ENCODE results near the gene BTBD19.
"Not testable (repeated sequence)": the region's sequence is repeated elsewhere in the genome, so short reads cannot be mapped to it uniquely, and the experiment has no call there.

Gene BTBD19

GRCh38 chr1:44788120-44788860 lies 20.0 kb upstream of the BTBD19 start, which contains the start of gene BEST4:
TSS of gene BEST4 (minus strand) at chr1:44788170. CDS start at chr1:44787705, 465 bp downstream.
- no peak for DNase-seq (ENCODE audit: low read depth)

DNA sequence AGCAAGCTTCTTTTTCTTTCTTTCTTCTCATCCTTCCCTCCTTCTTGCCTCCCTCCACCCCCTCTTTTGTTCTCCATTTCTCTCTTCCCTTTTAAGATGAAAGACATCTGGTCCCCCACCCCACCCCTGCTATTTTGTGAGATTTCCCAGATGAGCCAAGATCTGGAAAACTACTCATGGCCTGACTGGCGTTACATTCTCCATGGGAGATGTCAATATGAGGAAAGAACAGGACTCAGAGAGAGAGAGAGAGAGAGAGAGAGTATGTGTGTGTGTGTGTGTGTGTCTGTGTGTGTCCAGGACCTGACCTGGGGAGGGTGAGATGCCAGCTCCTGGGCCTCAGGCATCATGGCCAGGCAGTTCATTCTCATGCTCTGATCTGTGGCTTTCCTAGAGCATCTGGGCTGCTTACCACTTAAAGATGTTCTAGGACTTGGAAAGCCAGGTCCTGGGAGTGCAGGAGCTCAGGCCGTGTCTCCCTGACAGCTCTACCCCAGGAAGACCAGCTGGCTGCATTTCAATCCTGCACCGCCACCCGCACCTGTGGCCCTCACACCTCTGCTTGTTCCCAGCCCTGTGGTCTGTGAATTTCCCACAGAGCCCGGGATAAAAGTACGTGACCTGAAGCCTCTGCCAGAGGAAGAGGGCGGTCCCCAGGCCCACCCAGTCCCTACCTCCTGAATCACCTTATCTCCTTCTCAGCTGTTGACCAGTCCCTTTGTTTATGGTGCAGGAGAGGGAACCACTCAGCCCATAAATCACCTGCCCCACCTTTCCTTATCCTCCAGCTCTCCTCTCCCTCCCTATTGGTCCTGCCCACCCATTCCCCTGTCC lies 17.1 kb upstream of the BTBD19 start:
- no peak for DNase-seq (ENCODE audit: low read depth)

GRCh38 chr1:44792736-44793502 lies 15.4 kb upstream of the BTBD19 start:
- DNase-seq (ENCODE audit: low read depth), result no peak

GRCh38 chr1:44797886-44798285 lies 10.4 kb upstream of the BTBD19 start:
- DNase-seq (ENCODE audit: low read depth), result not testable (repeated sequence)

DNA sequence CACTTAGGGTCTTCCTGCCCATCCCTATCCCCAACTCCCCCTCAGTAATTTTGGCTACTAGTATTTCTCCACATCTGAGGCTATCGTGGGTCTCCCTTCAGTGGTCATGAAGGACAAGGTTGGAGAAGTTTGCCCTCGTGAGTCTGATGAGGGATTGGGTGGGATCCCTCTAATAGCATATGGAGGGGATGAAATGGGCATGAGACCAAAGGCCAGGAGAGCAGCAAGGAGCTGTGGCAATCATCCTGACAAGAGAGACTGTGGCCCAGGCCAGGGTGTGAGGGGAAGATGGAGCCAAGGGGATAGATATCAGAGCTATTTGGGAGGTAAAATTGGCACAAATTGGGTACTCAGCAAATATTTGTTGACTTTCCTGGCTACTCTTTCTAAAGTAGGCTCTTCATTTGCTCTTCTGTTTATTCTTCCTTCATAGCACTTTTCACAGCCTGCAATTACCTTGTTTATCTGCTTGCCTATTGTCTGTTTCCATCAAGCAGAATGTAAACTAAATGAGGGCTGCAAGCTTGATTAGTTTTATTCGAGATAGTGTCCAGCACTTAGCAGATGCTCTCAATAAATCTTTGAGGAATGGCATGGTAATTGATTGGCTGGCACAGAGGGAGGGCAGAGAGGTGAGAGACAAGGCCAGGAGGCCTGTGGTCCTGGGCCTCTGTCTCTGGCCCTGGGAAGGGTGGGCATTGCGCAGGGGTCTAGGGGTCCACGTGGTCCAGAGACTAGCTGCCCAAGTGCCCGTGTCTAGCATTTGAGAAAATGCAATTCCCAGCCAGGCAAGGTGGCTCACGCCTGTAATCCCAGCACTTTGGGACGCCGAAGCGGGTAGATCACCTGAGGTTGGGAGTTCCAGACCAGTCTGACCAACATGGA lies 9.6 kb upstream of the BTBD19 start:
- no peak for DNase-seq (ENCODE audit: low read depth)

- peak; percentile 96 for DNase-seq (ENCODE audit: low read depth)
Observed at GRCh38 chr1:44799770-44800584, 8.3 kb upstream of the BTBD19 start, which contains the start of gene PLK3. TSS of gene PLK3 (plus strand) at chr1:44800377. CDS start at chr1:44800464, 87 bp downstream.

GRCh38 chr1:44801491-44802305 lies 6.6 kb upstream of the BTBD19 start:
- no peak for DNase-seq (ENCODE audit: low read depth)

GRCh38 chr1:44802306-44803061 lies 5.8 kb upstream of the BTBD19 start:
- no peak for DNase-seq (ENCODE audit: low read depth)

DNA sequence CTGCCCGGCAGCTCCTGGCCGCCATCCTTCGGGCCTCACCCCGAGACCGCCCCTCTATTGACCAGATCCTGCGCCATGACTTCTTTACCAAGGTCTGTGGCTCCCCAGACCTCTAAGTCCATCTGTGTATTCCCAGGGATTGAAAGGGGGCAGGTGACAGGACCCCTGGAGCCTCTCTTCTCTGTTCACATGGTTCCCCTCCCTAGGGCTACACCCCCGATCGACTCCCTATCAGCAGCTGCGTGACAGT lies 5.3 kb upstream of the BTBD19 start:
- no peak for DNase-seq (ENCODE audit: low read depth)

DNA sequence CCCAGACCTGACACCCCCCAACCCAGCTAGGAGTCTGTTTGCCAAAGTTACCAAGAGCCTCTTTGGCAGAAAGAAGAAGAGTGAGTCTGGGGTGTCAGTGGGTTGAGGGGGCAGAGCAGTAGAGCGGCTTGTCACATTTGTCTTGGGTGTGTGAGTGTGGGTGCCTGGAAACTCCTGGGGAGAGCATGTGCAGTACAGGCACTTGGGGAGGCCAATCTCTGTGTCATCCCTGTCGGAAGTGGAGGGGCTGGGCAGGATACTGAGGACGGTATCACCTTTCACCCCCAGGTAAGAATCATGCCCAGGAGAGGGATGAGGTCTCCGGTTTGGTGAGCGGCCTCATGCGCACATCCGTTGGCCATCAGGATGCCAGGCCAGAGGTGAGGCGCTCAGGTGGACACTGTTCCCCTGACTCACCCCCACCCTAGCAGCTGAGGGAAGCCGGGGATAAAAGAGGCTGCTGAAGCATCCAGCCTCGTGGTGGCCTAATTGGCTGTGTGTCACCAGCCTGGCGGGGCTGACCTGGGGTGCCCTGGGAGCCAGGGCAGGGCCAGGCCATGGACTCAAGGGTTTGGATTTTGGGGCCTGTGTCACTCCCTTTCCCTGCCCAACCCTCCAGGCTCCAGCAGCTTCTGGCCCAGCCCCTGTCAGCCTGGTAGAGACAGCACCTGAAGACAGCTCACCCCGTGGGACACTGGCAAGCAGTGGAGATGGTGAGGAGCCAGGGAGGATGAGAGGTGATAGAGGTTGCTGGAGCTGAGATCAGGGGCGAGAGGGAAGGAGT lies 4.8 kb upstream of the BTBD19 start:
- no peak for DNase-seq (ENCODE audit: low read depth)

DNA sequence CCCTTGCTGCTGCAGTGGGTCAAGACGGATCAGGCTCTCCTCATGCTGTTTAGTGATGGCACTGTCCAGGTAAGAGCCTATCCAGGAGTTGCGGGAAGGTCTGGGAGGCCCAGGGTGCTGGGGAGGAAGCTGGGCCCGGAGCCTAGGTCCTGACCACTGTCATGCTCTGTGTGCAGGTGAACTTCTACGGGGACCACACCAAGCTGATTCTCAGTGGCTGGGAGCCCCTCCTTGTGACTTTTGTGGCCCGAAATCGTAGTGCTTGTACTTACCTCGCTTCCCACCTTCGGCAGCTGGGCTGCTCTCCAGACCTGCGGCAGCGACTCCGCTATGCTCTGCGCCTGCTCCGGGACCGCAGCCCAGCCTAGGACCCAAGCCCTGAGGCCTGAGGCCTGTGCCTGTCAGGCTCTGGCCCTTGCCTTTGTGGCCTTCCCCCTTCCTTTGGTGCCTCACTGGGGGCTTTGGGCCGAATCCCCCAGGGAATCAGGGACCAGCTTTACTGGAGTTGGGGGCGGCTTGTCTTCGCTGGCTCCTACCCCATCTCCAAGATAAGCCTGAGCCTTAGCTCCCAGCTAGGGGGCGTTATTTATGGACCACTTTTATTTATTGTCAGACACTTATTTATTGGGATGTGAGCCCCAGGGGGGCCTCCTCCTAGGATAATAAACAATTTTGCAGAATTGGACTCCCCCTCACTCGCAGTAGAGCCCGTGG lies 2.9 kb upstream of the BTBD19 start:
- DNase-seq (ENCODE audit: low read depth), result no peak

DNA sequence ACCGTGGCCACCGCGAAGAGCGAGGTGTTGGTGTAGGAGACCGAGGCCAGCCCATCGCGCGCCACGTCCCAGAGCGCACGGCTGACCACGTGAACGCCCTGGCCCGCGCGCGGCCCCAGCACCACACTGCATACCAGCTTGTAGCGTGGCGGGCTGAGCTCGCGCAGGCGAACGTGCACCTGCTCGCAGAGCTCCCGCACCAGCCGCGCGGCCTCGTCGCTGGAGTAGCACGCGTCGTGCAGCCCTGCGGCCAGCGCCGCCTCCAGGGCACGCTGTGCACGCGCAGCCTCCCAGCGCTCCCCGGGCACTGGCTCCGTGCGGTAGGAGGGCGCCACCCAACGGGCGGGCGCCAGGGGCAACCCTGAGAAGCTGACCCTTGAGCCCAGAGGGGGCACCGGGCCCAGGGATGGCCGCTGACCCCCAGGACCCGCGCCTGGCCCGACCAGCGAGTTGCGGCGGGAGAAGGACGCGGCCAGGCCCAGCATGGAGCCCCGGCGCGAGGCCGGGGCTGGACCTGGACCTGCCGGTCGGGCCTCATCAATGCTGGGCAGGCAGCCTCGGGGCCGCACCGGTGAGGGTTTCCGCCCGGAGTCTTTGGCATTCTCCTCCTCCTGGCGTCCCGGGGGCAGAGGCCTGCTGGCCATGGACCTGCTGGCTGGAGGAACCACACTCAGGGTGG lies 2.2 kb upstream of the BTBD19 start:
- no peak for DNase-seq (ENCODE audit: low read depth)

GRCh38 chr1:44806704-44807363 lies 1.5 kb upstream of the BTBD19 start, which contains the start of gene DYNLT4:
TSS of gene DYNLT4 (minus strand) at chr1:44807351. CDS start at chr1:44806668, 683 bp downstream.
- DNase-seq (ENCODE audit: low read depth), result no peak

DNA sequence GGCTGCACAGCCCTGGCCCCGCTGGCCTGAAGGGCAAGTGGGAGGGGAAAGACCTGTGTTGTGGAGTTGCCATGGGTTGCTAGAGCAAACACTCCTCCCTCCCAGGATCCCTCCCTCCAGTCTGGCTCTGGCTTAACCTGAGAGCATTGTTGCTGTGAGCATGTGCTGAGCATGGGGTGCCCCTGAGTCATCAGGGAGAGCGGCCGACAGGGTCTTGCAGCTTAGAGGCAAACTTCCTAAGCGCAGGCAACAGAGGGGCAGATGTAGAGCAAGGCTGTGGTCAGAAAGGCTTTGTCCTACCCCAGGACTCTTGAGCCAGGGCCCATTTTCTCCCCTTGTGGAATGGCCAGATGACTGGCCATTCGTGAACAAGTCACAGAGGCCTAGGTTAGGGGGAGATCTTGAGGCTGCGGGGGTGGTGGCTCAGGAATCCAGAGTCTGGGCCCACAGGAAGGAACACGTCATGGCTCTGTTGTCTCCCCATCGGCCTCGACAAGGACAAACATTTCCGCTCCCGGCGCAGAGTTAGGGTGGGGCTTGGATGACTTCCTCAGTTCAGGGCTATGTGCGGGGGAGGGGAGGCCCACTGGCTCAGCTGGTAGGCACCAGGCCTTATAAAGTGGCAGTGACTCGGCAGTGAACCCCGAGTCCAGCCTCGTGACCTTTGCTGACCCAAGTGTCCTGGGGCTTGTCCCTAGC lies 810 bp upstream of the BTBD19 start:
- peak; percentile 88 for DNase-seq (ENCODE audit: low read depth)
